ENCODE data around the gene ADM.

The ADM gene

DNA sequence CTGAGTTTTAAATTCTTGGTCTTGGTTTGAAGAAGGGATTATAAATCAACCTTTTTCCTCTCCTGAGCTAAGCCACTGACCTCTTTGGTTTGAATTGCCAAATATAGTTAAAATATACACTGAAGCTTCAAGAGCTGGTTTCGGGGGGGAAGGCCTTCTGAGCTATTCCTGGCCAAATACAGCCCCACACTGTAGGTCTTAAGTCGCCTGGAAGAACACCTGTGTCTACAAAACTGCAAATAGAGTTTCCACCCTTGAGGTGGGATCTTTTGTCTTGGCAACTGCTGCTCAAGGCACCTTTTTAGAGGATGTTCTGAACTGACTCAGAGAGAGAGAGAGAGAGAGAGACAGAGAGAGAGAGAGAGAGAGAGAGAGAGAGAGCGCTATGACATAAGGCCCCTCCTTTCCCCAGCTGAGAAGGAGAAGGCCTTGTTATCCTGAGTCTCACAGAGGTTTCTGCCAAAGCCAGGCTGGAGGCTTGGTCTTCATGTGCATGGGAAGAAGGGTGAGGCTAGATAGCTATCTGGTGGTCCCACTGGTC is 5.5 kb downstream of the ADM start:
- no peak for DNase-seq (ENCODE audit: low spot score)

GRCh38 chr11:10311802-10312201 is 6.9 kb downstream of the ADM start:
- no peak for DNase-seq (ENCODE audit: low spot score)

- no peak for DNase-seq (ENCODE audit: low spot score)
Measured at GRCh38 chr11:10314199-10315072, 9.6 kb downstream of the ADM start.

GRCh38 chr11:10315083-10315482 is 10.2 kb downstream of the ADM start:
- DNase-seq (ENCODE audit: low spot score): no peak

- DNase-seq (ENCODE audit: low spot score): no peak
Measured at GRCh38 chr11:10317151-10317755, 12.4 kb downstream of the ADM start.

- DNase-seq (ENCODE audit: low spot score): no peak
Measured at GRCh38 chr11:10317776-10318526, 13.1 kb downstream of the ADM start.

DNA sequence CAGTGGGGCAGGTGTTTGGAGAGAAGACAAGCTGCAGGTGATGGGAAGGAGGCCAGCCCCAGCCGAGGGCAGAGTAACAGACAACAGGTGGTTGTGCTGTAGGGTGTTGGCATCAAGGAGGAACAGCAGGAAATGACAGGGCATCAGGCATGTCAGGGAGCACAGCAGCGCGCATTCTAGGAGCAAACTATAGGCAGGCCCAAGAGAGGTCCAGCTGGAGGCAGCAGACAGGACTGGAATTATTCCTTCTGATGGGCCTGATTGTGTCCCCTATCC is 13.6 kb downstream of the ADM start:
- DNase-seq (ENCODE audit: low spot score): no peak

- DNase-seq (ENCODE audit: low spot score): no peak
Measured at GRCh38 chr11:10319702-10320558, 15.1 kb downstream of the ADM start.

GRCh38 chr11:10320736-10321465 is 16.0 kb downstream of the ADM start:
- DNase-seq (ENCODE audit: low spot score): no peak

DNA sequence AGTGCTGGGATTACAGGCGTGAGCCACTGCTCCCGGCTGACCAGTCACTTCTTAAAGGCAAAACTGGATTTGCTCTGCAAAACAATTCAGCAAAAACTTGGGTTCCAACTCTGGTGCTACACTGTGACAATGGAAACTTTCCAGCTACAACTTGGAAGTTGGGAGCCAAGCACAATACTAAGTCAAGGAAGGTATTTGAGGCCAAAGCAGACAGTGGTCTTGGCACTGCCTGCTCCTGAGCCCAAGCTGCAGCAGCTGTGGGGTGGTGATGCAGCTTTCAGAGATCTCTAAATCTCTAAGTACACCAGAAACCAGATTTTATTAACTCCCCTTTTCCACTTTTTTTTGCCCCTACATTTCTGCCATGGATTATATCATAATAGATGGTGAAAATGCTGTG is 17.5 kb downstream of the ADM start:
- DNase-seq (ENCODE audit: low spot score): no peak

- peak; percentile 86 for DNase-seq (ENCODE audit: low spot score)
Measured at GRCh38 chr11:10322830-10323792, 18.2 kb downstream of the ADM start.

DNA sequence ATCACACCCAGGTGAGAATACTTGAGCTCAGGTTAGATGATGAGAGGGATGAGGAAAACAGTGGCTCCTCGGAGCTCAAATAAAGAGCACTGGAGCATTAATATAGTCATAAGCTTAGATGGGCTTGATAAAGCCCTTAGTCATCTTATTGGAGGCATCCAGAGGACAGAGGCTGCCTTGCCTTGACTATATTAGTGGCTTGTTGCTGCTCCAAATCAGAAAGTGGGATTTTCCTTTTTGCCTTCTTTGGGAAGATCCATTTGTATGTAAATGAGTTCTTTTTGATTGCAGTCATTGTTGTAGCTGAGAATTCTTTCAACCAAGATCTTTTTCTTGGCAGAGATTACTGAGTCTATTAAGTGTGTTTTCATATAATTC is 18.9 kb downstream of the ADM start:
- DNase-seq (ENCODE audit: low spot score): no peak

DNA sequence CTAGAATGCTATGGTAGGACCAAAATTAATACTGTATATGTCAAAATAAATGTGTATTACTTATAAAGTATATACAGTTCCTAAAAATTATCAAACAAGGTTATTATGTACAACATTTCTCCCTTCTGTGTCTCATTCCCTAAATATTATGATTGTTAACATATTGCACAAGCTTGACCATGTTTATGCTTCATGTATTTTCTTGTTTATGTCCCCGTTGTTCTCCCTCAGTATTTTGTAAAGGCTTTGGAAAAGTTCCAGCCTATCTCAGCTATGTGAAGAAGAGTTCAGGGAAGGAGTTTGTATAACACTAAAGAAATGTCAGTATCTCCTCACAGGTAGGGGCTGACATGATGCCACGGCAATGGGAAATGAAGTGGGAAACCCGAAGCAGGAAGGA is 19.6 kb downstream of the ADM start:
- DNase-seq (ENCODE audit: low spot score): no peak

GRCh38 chr11:10325277-10326011 is 20.6 kb downstream of the ADM start:
- no peak for DNase-seq (ENCODE audit: low spot score)

DNA sequence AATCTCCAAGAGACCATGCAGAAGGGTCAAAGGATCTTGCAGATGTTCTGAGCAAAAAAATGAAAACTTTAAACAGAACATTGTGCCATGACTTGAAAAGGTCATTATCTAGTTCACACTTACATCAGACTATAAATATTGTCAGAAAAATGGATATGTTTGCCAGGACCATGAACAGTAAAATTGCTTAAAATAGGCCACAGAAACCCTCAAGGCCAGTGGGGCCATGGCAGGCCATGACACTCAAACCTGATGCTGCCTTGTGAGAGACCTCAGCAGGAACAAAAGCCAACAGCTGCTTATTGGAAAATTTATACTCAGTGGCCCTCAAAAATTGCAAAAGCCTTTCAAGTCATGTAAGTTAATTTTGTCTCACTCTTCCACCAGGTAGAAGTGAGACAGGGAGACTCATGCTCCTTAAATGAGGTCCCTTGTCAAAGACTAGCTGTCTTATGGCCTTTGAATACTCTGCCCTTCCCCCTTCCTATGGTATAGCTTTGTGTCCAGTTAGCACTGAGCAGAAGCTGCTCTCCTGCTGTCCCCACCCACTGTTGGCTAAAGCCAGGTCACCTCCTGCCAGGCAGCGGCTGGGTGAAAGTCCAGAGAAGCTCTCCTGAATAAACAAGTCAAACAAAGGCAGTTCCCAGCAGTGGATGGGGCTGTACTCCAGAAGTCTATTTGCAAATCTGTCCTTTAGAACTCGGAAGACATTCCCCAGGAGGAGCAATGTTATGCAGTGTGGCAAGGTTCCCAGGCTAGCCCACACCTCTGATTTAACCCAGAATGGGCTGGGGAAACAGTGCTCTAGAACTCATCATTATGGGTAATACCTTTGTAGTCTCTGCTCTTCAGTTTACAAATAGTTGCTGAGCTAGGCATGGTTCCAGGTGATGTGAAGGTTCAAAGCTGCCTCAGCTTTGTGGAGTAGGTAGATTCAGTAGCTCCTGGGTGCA is 21.4 kb downstream of the ADM start:
- DNase-seq (ENCODE audit: low spot score): no peak

DNA sequence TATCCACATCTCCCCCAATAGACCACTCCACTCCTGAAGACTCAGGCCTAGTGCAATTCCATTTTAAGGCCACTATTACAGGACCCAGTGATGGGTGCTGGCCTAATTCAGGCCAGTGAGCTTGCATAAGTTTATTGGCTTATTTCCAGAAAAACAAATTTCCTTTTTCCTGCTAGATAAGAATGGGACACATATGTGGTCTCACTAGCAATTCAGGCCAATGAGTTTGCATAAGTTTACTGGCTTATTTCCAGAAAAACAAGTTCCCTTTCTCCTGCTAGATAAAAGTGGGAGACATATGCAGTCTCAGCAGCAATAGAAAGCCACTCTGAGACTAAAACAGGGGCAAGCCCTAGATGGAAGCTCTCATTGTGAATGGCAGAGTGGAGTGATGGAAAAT is 22.4 kb downstream of the ADM start:
- no peak for DNase-seq (ENCODE audit: low spot score)

DNA sequence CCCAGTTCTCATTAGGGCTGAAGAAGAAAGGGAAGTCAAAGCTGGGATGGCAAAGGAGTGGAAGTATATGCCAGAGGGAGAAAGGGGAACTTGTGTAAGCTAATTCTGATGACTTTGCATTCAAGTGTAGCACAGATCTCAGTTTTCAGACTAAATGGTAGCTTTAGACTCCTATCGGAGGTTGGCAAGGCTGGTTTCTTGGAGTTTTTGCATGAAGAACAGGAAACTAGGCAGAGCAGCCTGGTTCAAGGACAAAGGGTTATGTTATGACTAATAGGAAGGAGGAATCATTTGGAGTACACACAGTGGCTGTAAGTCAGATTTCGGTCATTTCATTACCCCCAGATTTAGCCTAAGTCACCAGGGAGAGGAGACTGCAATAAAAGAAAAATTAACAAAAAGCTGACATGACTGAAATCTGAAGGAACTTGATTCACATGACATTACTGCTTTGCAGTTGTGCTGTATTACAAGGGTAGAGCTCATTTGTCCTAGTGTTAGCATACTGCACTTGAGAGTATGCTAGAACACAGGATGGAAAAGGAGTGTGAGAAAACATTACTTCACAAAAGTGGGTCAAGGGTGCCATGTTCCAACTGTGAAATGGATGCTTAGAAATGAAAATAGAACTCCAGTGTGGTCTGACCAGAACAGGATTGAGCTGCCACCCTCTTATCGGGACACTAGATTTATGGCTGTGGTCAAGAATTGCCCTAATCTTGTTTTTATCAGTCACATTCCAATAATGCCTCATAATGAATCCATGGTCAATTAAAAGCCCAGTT is 23.6 kb downstream of the ADM start:
- peak; percentile 57 for DNase-seq (ENCODE audit: low spot score)

Data from RKO (cell line).